Karpas-422 (cell line): ENCODE measurements around the gene ZIM2. TPM values are rescaled to one million over a fixed set of nuclear protein-coding genes. Genes with fewer than 3 reads are reported as not detected.
"Not testable (repeated sequence)": the region's sequence is repeated elsewhere in the genome, so short reads cannot be mapped to it uniquely, and the experiment has no call there.

ENCODE experiments used
- DNase-seq: peaks from one replicate; pipeline ENCODE4 v3.0.0-alpha.2; 2015
- H2AFZ ChIP-seq: fragments of 200-600 bp; sonication (generic); 2 replicates; pipeline ENCODE4 v1.6.1; 2014; ENCODE audit warnings: antibody characterized with exemption, low read length, mixed read lengths
- H3K27ac ChIP-seq: fragments of 200-600 bp; sonication (generic); 2 replicates; pipeline ENCODE4 v1.5.1; 2014; ENCODE audit warnings: mild to moderate bottlenecking, low read length, moderate library complexity
- H3K27me3 ChIP-seq: fragments of 200-600 bp; sonication (generic); 2 replicates; pipeline ENCODE4 v1.6.1; 2014; ENCODE audit warnings: low read length, mixed read lengths
- H3K36me3 ChIP-seq: fragments of 200-600 bp; sonication (generic); 2 replicates; pipeline ENCODE4 v1.6.1; 2014; ENCODE audit warnings: low read length, mixed read lengths; ENCODE audit not compliant: insufficient read depth
- H3K4me1 ChIP-seq: fragments of 200-600 bp; sonication (generic); 2 replicates; pipeline ENCODE4 v1.6.1; 2014; ENCODE audit warnings: mild to moderate bottlenecking, low read length, mixed read lengths
- H3K4me2 ChIP-seq: fragments of 200-600 bp; sonication (generic); 2 replicates; pipeline ENCODE4 v1.6.1; 2014; ENCODE audit warnings: low read length, low read depth, mild to moderate bottlenecking; ENCODE audit not compliant: poor library complexity, severe bottlenecking
- H3K4me3 ChIP-seq: fragments of 200-600 bp; sonication (generic); 2 replicates; pipeline ENCODE4 v1.5.1; 2014; ENCODE audit warnings: mild to moderate bottlenecking, antibody characterized with exemption, low read length, mixed read lengths
- H3K79me2 ChIP-seq: fragments of 200-600 bp; sonication (generic); 2 replicates; pipeline ENCODE4 v1.6.1; 2014; ENCODE audit warnings: mild to moderate bottlenecking, low read length, mixed read lengths
- H3K9ac ChIP-seq: fragments of 200-600 bp; sonication (generic); 2 replicates; pipeline ENCODE4 v1.6.0; 2014; ENCODE audit warnings: low read length
- H3K9me2 ChIP-seq: fragments of 200-600 bp; sonication (generic), shearing (Covaris generic); replicated peaks from 2 replicates; pipeline ENCODE4 v1.6.0; 2014; ENCODE audit warnings: mild to moderate bottlenecking, low read length, moderate library complexity; ENCODE audit not compliant: insufficient read depth
- H3K9me3 ChIP-seq: fragments of 300-700, 200-600 bp; sonication (generic); 2 replicates; pipeline ENCODE4 v1.6.1; 2014; ENCODE audit warnings: low read length, mixed read lengths
- H4K20me1 ChIP-seq: fragments of 200-600 bp; sonication (generic); 2 replicates; pipeline ENCODE4 v1.6.1; 2014; ENCODE audit warnings: mild to moderate bottlenecking, antibody characterized with exemption, low read length, low read depth; ENCODE audit not compliant: insufficient read depth
- total RNA-seq: library from RNA; depleted of rRNA; stranded (reverse); fragments of >200 nt; shearing (Covaris generic); gene quantifications from 2 replicates; pipeline ENCODE4 v1.2.3, GENCODE V29; 2014; ENCODE audit warnings: low replicate concordance

ZIM2 gene
- total RNA-seq, 1 experiment from 2014 or later, result not detected

- H3K27ac ChIP-seq, result no peak overlapping the region
- no peaks in the 10 kb centered on the region for H3K9me2 ChIP-seq
These were observed 33.0 kb upstream of the ZIM2 start for GRCh38 chr19:56873493-56873892.

GRCh38 chr19:56869886-56870285 is 29.4 kb upstream of the ZIM2 start:
- Histone ChIP-seq H3K79me2 (no peaks in the 10 kb centered on the region), H3K4me1 (no peaks in the 10 kb centered on the region), H3K9me3 (no peaks in the 10 kb centered on the region; the same call in 1 of the 2 replicates), H3K9ac (no peak overlapping the region), H2AFZ (no peak overlapping the region), H3K36me3 (no peaks in the 10 kb centered on the region), H3K4me3 (no peak overlapping the region), H4K20me1 (no peaks in the 10 kb centered on the region), H3K4me2 (no peak overlapping the region), H3K27me3 (no peaks in the 10 kb centered on the region), H3K27ac (no peak overlapping the region), H3K9me2 (no peaks in the 10 kb centered on the region)
- no peak for DNase-seq

More at GRCh38 chr19:56873493-56873892, 33.0 kb upstream of the ZIM2 start:
- Histone ChIP-seq H3K4me2 (no peak overlapping the region), H3K36me3 (no peaks in the 10 kb centered on the region), H3K79me2 (no peaks in the 10 kb centered on the region), H3K9ac (no peak overlapping the region), H2AFZ (no peak overlapping the region), H3K4me1 (no peaks in the 10 kb centered on the region), H3K4me3 (no peak overlapping the region), H3K27me3 (no peaks in the 10 kb centered on the region; the same call in 1 of the 2 replicates), H3K9me3 (no peaks in the 10 kb centered on the region; the same call in 1 of the 2 replicates), H4K20me1 (no peaks in the 10 kb centered on the region)
- DNase-seq, result no peak

GRCh38 chr19:56868446-56868845 is 27.9 kb upstream of the ZIM2 start:
- Histone ChIP-seq H3K79me2 (no peaks in the 10 kb centered on the region), H3K9ac (no peak overlapping the region), H3K4me2 (no peak overlapping the region), H3K9me2 (no peaks in the 10 kb centered on the region), H3K4me3 (no peak overlapping the region), H3K36me3 (no peaks in the 10 kb centered on the region), H3K4me1 (no peaks in the 10 kb centered on the region), H3K27ac (no peak overlapping the region), H3K9me3 (no peaks in the 10 kb centered on the region; the same call in 1 of the 2 replicates), H3K27me3 (0 out of 2 replicates have a peak, but pooled peaks cover 2% of the 10 kb centered on the region), H4K20me1 (no peaks in the 10 kb centered on the region), H2AFZ (no peak overlapping the region)
- no peak for DNase-seq

- H4K20me1 ChIP-seq, result no peaks in the 10 kb centered on the region
- H3K36me3 ChIP-seq, result no peaks in the 10 kb centered on the region
- no peak overlapping the region for H2AFZ ChIP-seq
- no peaks in the 10 kb centered on the region for H3K79me2 ChIP-seq
- no peak overlapping the region for H3K4me3 ChIP-seq
- no peak overlapping the region for H3K27ac ChIP-seq
- H3K4me1 ChIP-seq, result no peaks in the 10 kb centered on the region
- 0 out of 2 replicates have a peak, but pooled peaks cover 2% of the 10 kb centered on the region for H3K27me3 ChIP-seq
- no peak overlapping the region for H3K4me2 ChIP-seq
- no peak overlapping the region for H3K9ac ChIP-seq
- no peak for DNase-seq
- H3K9me3 ChIP-seq, result no peaks in the 10 kb centered on the region; the same call in 1 of the 2 replicates
- no peaks in the 10 kb centered on the region for H3K9me2 ChIP-seq
These were observed 26.0 kb upstream of the ZIM2 start for GRCh38 chr19:56866538-56866937.

GRCh38 chr19:56864443-56865125 is 24.1 kb upstream of the ZIM2 start:
- DNase-seq, result no peak
- Histone ChIP-seq H2AFZ (no peak overlapping the region), H3K4me1 (no peaks in the 10 kb centered on the region), H3K9me2 (no peaks in the 10 kb centered on the region), H3K27ac (no peak overlapping the region), H3K27me3 (peaks cover 2% of the 10 kb centered on the region; the same call in 1 of the 2 replicates), H4K20me1 (no peaks in the 10 kb centered on the region), H3K79me2 (no peaks in the 10 kb centered on the region), H3K9me3 (no peaks in the 10 kb centered on the region; the same call in 1 of the 2 replicates), H3K36me3 (no peaks in the 10 kb centered on the region), H3K9ac (no peak overlapping the region), H3K4me2 (no peak overlapping the region), H3K4me3 (no peak overlapping the region)

GRCh38 chr19:56862741-56863140 is 22.2 kb upstream of the ZIM2 start:
- Histone ChIP-seq H3K79me2 (no peaks in the 10 kb centered on the region), H3K9me3 (no peaks in the 10 kb centered on the region; the same call in 1 of the 2 replicates), H4K20me1 (no peaks in the 10 kb centered on the region), H3K9ac (no peak overlapping the region), H3K9me2 (no peaks in the 10 kb centered on the region), H3K27me3 (peaks cover 2% of the 10 kb centered on the region; the same call in 1 of the 2 replicates), H3K4me1 (no peaks in the 10 kb centered on the region), H3K4me3 (no peak overlapping the region), H3K36me3 (no peaks in the 10 kb centered on the region), H3K27ac (no peak overlapping the region), H2AFZ (no peak overlapping the region), H3K4me2 (no peak overlapping the region)
- DNase-seq, result no peak

- not testable (repeated sequence) for H3K4me1 ChIP-seq, H3K79me2 ChIP-seq, H4K20me1 ChIP-seq, H2AFZ ChIP-seq, H3K27me3 ChIP-seq, H3K36me3 ChIP-seq, H3K27ac ChIP-seq, H3K9ac ChIP-seq, H3K9me3 ChIP-seq, H3K4me3 ChIP-seq, DNase-seq, H3K9me2 ChIP-seq, H3K4me2 ChIP-seq
These were observed 19.9 kb upstream of the ZIM2 start for GRCh38 chr19:56860409-56860808.

- no peak overlapping the region for H2AFZ ChIP-seq
- H3K4me3 ChIP-seq, result no peak overlapping the region
- H4K20me1 ChIP-seq, result no peaks in the 10 kb centered on the region
- no peaks in the 10 kb centered on the region for H3K36me3 ChIP-seq
- no peak overlapping the region for H3K27ac ChIP-seq
- H3K4me2 ChIP-seq, result no peak overlapping the region
- DNase-seq, result no peak
- no peaks in the 10 kb centered on the region for H3K79me2 ChIP-seq
- H3K9me3 ChIP-seq, result no peaks in the 10 kb centered on the region
- H3K27me3 ChIP-seq, result no peaks in the 10 kb centered on the region; the same call in 1 of the 2 replicates
- no peak overlapping the region for H3K9ac ChIP-seq
- H3K9me2 ChIP-seq, result no peaks in the 10 kb centered on the region
- no peaks in the 10 kb centered on the region for H3K4me1 ChIP-seq
These were observed 17.5 kb upstream of the ZIM2 start for GRCh38 chr19:56858026-56858425.
